IgD-negative memory B cell (primary cell): ENCODE data around the gene BCR. TPM values are rescaled to one million over a fixed set of nuclear protein-coding genes. Genes with fewer than 3 reads are reported as not detected.

Experiments
- H3K27ac Mint-ChIP-seq, 3 donors: one replicate each; pipeline ENCODE4 v1.8.0; 2020 to 2022; ENCODE audit warnings: mild to moderate bottlenecking in 3 of 3, mixed read lengths in 3 of 3, moderate library complexity in 1 of 3
- H3K27me3 Mint-ChIP-seq: one replicate; pipeline ENCODE4 v1.8.0; 2021; ENCODE audit warnings: mixed read lengths
- H3K36me3 Mint-ChIP-seq: one replicate; pipeline ENCODE4 v1.8.0; 2020; ENCODE audit warnings: mild to moderate bottlenecking, mixed read lengths
- H3K4me1 Mint-ChIP-seq, 3 donors: one replicate each; pipeline ENCODE4 v1.8.0; 2020 to 2022; ENCODE audit warnings: mixed read lengths in 3 of 3, mild to moderate bottlenecking in 1 of 3
- H3K4me3 Mint-ChIP-seq, 4 donors: one replicate each; pipeline ENCODE4 v1.8.0; 2020 to 2022; ENCODE audit warnings: mild to moderate bottlenecking in 4 of 4, mixed read lengths in 4 of 4, moderate library complexity in 3 of 4
- H3K9me3 Mint-ChIP-seq, 3 donors: one replicate each; pipeline ENCODE4 v1.8.0; 2020 to 2021; ENCODE audit warnings: mixed read lengths in 3 of 3, mild to moderate bottlenecking in 1 of 3
- polyA plus RNA-seq: library from polyadenylated mRNA; unstranded; fragments of 300-500 nt; fragmentation: Illumina TruSeq; gene quantifications from one replicate; pipeline ENCODE4 v1.2.3, GENCODE V29; 2021

The BCR gene
- polyA plus RNA-seq, 1 donor from 2014 or later, result 5.9 TPM

GRCh38 chr22:23177197-23177596, 3.1 kb upstream of the BCR start:
- peaks cover 8% of the 10 kb centered on the region for H3K27me3 Mint-ChIP-seq
- H3K36me3 Mint-ChIP-seq, result no peaks in the 10 kb centered on the region
- H3K9me3 Mint-ChIP-seq, result peaks cover 0 to 6% (median 0%) of the 10 kb centered on the region in 3 donors
- H3K27ac Mint-ChIP-seq, result peak overlapping the region in 2 of 3 donors; percentile 21 to 91
- H3K4me1 Mint-ChIP-seq, result peaks cover 17 to 36% (median 21%) of the 10 kb centered on the region in 3 donors
- H3K4me3 Mint-ChIP-seq, result peak overlapping the region in 1 of 4 donors; percentile 18

GRCh38 chr22:23178512-23179254, 1.6 kb upstream of the BCR start:
- peak overlapping the region; percentile 65 to 95 (median 91) for H3K27ac Mint-ChIP-seq
- peaks cover 14% of the 10 kb centered on the region for H3K27me3 Mint-ChIP-seq
- no peaks in the 10 kb centered on the region for H3K36me3 Mint-ChIP-seq
- H3K4me1 Mint-ChIP-seq, result peaks cover 31 to 51% (median 34%) of the 10 kb centered on the region in 3 donors
- H3K4me3 Mint-ChIP-seq, result peak overlapping the region; percentile 63 to 96 (median 82)
- H3K9me3 Mint-ChIP-seq, result peaks cover 0 to 6% (median 0%) of the 10 kb centered on the region in 3 donors

GRCh38 chr22:23179381-23180299, 669 bp upstream of the BCR start:
- H3K4me3 Mint-ChIP-seq, result peak overlapping the region; percentile 77 to 96 (median 87)
- H3K9me3 Mint-ChIP-seq, result peaks cover 0 to 6% (median 0%) of the 10 kb centered on the region in 3 donors
- peak overlapping the region in 2 of 3 donors; percentile 90 to 95 for H3K27ac Mint-ChIP-seq
- H3K27me3 Mint-ChIP-seq, result peaks cover 12% of the 10 kb centered on the region
- H3K36me3 Mint-ChIP-seq, result no peaks in the 10 kb centered on the region
- H3K4me1 Mint-ChIP-seq, result peaks cover 30 to 53% (median 39%) of the 10 kb centered on the region in 3 donors

- Mint-ChIP-seq H3K27ac (peak overlapping the region in 1 of 3 donors; percentile 76), H3K4me3 (peak overlapping the region; percentile 78 to 94 (median 90)), H3K36me3 (no peaks in the 10 kb centered on the region), H3K27me3 (peaks cover 12% of the 10 kb centered on the region), H3K9me3 (peaks cover 0 to 6% (median 0%) of the 10 kb centered on the region in 3 donors), H3K4me1 (peaks cover 31 to 54% (median 47%) of the 10 kb centered on the region in 3 donors)
Measured at GRCh38 chr22:23180893-23181720, 798 bp downstream of the BCR start.

- peak overlapping the region; percentile 76 to 96 (median 78) for H3K27ac Mint-ChIP-seq
- no peaks in the 10 kb centered on the region for H3K36me3 Mint-ChIP-seq
- peak overlapping the region; percentile 78 to 94 (median 90) for H3K4me3 Mint-ChIP-seq
- peaks cover 12% of the 10 kb centered on the region for H3K27me3 Mint-ChIP-seq
- H3K9me3 Mint-ChIP-seq, result peaks cover 0 to 3% (median 0%) of the 10 kb centered on the region in 3 donors
- peaks cover 31 to 51% (median 48%) of the 10 kb centered on the region in 3 donors for H3K4me1 Mint-ChIP-seq
Measured at GRCh38 chr22:23181721-23182308, 1.5 kb downstream of the BCR start.

- Mint-ChIP-seq H3K4me1 (peaks cover 28 to 46% (median 43%) of the 10 kb centered on the region in 3 donors), H3K9me3 (no peaks in the 10 kb centered on the region), H3K27me3 (peaks cover 12% of the 10 kb centered on the region), H3K27ac (peak overlapping the region; percentile 76 to 96 (median 78)), H3K4me3 (peak overlapping the region; percentile 78 to 94 (median 90)), H3K36me3 (no peaks in the 10 kb centered on the region)
Measured at GRCh38 chr22:23182309-23183060, 2.2 kb downstream of the BCR start.

GRCh38 chr22:23183061-23183698, 2.9 kb downstream of the BCR start:
- H3K36me3 Mint-ChIP-seq, result no peaks in the 10 kb centered on the region
- H3K27me3 Mint-ChIP-seq, result peaks cover 12% of the 10 kb centered on the region
- H3K27ac Mint-ChIP-seq, result peak overlapping the region; percentile 40 to 96 (median 76)
- peaks cover 28 to 49% (median 47%) of the 10 kb centered on the region in 3 donors for H3K4me1 Mint-ChIP-seq
- H3K9me3 Mint-ChIP-seq, result no peaks in the 10 kb centered on the region
- peak overlapping the region; percentile 78 to 94 (median 90) for H3K4me3 Mint-ChIP-seq

- Mint-ChIP-seq H3K36me3 (no peaks in the 10 kb centered on the region), H3K27me3 (peaks cover 10% of the 10 kb centered on the region), H3K4me1 (peaks cover 26 to 43% (median 43%) of the 10 kb centered on the region in 3 donors), H3K27ac (peak overlapping the region in 1 of 3 donors; percentile 27), H3K9me3 (no peaks in the 10 kb centered on the region), H3K4me3 (peak overlapping the region in 3 of 4 donors; percentile 57 to 78 (median 78))
Measured at GRCh38 chr22:23184100-23184763, 3.9 kb downstream of the BCR start.

- Mint-ChIP-seq H3K27me3 (peaks cover 10% of the 10 kb centered on the region), H3K9me3 (no peaks in the 10 kb centered on the region), H3K36me3 (no peaks in the 10 kb centered on the region), H3K4me3 (peak overlapping the region in 1 of 4 donors; percentile 65), H3K27ac (peak overlapping the region in 1 of 3 donors; percentile 27), H3K4me1 (peaks cover 23 to 44% (median 43%) of the 10 kb centered on the region in 3 donors)
Measured at GRCh38 chr22:23184764-23185113, 4.4 kb downstream of the BCR start.

GRCh38 chr22:23187211-23187610, 6.9 kb downstream of the BCR start:
- Mint-ChIP-seq H3K4me3 (no peak overlapping the region), H3K9me3 (no peaks in the 10 kb centered on the region), H3K27ac (no peak overlapping the region), H3K36me3 (peaks cover 2% of the 10 kb centered on the region), H3K4me1 (peaks cover 18 to 44% (median 38%) of the 10 kb centered on the region in 3 donors), H3K27me3 (peaks cover 6% of the 10 kb centered on the region)

- H3K27ac Mint-ChIP-seq, result no peak overlapping the region
- no peak overlapping the region for H3K4me3 Mint-ChIP-seq
Measured at GRCh38 chr22:23187871-23188700, 7.8 kb downstream of the BCR start.

GRCh38 chr22:23190526-23190925, 10.2 kb downstream of the BCR start:
- no peak overlapping the region for H3K27ac Mint-ChIP-seq
- peaks cover 8 to 22% (median 18%) of the 10 kb centered on the region in 3 donors for H3K4me1 Mint-ChIP-seq

More at GRCh38 chr22:23187871-23188700, 7.8 kb downstream of the BCR start:
- Mint-ChIP-seq H3K4me1 (peaks cover 11 to 35% (median 34%) of the 10 kb centered on the region in 3 donors), H3K9me3 (no peaks in the 10 kb centered on the region), H3K36me3 (peaks cover 2% of the 10 kb centered on the region), H3K27me3 (peaks cover 2% of the 10 kb centered on the region)

More at GRCh38 chr22:23190526-23190925, 10.2 kb downstream of the BCR start:
- Mint-ChIP-seq H3K36me3 (peaks cover 2% of the 10 kb centered on the region), H3K27me3 (no peaks in the 10 kb centered on the region), H3K9me3 (no peaks in the 10 kb centered on the region), H3K4me3 (no peak overlapping the region)
